Right forelimb (tissue), 1 donor: ENCODE data around the gene FAXDC2.
"Not testable (repeated sequence)": the region's sequence is repeated elsewhere in the genome, so short reads cannot be mapped to it uniquely, and the experiment has no call there.

Experiments used
- DNase-seq: peaks from one replicate; pipeline ENCODE4 v3.0.0-alpha.2; 2018

FAXDC2 gene

GRCh38 chr5:154860765-154861164 lies 10.4 kb upstream of the FAXDC2 start:
- DNase-seq: no peak

GRCh38 chr5:154860123-154860522 lies 9.7 kb upstream of the FAXDC2 start:
- DNase-seq: no peak

GRCh38 chr5:154858972-154859871 lies 8.8 kb upstream of the FAXDC2 start:
- DNase-seq: no peak

GRCh38 chr5:154858297-154858971 lies 8.0 kb upstream of the FAXDC2 start, which contains the start of gene CNOT8:
TSS of gene CNOT8 (plus strand) at chr5:154858627. CDS start at chr5:154863279, 4,652 bp downstream.
- DNase-seq: peak; percentile 99

GRCh38 chr5:154857530-154858296 lies 7.3 kb upstream of the FAXDC2 start:
- peak; percentile 98 for DNase-seq

- DNase-seq: no peak
Observed at GRCh38 chr5:154851351-154851750, 948 bp upstream of the FAXDC2 start.

GRCh38 chr5:154849791-154850201 lies 607 bp downstream of the FAXDC2 start:
- DNase-seq: no peak

GRCh38 chr5:154849264-154849785 lies 1.1 kb downstream of the FAXDC2 start:
- no peak for DNase-seq

- no peak for DNase-seq
Observed at GRCh38 chr5:154844809-154845208, 5.6 kb downstream of the FAXDC2 start.

- no peak for DNase-seq
Observed at GRCh38 chr5:154842689-154843530, 7.5 kb downstream of the FAXDC2 start.

- no peak for DNase-seq
Observed at GRCh38 chr5:154841273-154841661, 9.1 kb downstream of the FAXDC2 start.

- DNase-seq: no peak
Observed at GRCh38 chr5:154840435-154841272, 9.7 kb downstream of the FAXDC2 start.

- DNase-seq: no peak
Observed at GRCh38 chr5:154837009-154837901, 13.1 kb downstream of the FAXDC2 start.

- DNase-seq: no peak
Observed at GRCh38 chr5:154836225-154836624, 14.2 kb downstream of the FAXDC2 start.

- DNase-seq: not testable (repeated sequence)
Observed at GRCh38 chr5:154835701-154836052, 14.7 kb downstream of the FAXDC2 start.

GRCh38 chr5:154834053-154834452 lies 16.4 kb downstream of the FAXDC2 start:
- DNase-seq: no peak

GRCh38 chr5:154832804-154833203 lies 17.6 kb downstream of the FAXDC2 start:
- not testable (repeated sequence) for DNase-seq

GRCh38 chr5:154831451-154831850 lies 19.0 kb downstream of the FAXDC2 start:
- no peak for DNase-seq

- no peak for DNase-seq
Observed at GRCh38 chr5:154830596-154830995, 19.8 kb downstream of the FAXDC2 start.

GRCh38 chr5:154830219-154830595 lies 20.2 kb downstream of the FAXDC2 start:
- no peak for DNase-seq
